ENCODE measurements around the gene ZNF319.
"Not testable (repeated sequence)": the region's sequence is repeated elsewhere in the genome, so short reads cannot be mapped to it uniquely, and the experiment has no call there.

ZNF319 gene

DNA sequence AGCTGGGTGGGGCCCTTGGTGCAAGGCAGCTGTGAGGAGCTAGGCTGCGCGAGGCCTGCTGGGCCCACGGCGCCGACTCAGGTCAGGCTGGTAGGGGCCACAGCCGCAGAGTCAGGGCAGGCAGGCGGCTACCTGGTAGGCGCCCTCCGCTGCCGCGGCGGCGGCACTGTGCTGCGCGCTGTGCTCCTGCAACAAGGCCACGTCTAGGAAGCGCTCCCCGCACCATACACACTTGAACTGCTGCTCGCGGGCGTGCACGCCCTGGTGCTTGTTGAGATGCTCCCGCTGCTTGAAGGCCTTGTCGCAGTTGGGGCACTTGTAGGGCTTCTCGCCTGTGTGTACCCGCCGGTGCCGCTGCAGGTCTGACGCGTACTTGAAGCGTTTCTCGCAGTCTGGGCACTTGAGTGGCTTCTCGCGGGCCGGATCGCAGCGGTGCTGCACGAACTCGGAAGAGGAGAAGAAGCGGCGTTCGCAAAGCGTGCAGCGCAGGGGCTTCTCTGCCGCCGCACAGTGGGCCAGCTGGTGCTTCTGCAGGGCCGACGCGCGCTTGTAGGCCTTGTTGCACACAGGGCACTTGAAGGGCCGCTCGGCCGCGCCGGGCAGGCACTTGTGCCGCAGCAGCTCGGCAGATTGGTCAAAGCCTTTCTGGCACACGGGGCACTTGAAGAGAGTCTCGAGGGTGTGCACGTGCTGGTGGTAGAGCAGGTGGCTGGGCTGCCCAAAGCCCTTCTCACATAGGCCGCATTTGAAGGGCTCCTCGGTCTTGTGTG lies 3.9 kb downstream of the ZNF319 start:
- DNase-seq, result no peak

DNA sequence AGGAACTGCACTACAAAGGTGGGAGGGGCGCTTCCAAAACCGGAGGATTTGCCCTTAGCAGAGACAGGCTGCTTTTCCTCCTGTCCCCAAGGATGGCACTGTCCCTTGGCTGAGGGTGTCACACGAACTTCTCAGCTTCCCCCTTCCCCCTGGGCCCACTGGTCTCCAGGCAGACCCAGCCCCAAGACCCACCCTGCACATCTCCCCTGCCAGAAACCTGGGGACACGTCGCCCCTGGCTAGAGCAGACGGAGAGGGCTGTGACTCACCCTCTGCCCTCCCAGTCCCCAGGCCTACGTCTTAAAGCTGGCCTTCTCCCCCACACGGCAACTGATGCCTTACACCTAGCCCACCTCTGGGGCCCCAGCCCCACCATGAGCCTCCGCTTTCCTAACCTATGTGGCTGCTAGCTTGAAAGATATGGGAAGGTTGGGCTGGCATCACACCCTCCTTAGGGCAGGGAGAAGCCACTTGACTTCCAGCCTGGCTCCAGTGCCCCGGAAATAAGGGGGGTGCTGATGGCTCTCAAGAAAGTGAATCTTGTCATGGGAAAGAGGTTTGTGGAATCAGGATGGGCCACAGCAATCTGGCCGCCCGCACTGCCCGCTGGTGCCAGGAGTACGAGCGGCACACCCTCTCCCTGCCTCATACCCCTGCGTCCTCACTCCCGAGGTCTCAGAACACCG lies 4.6 kb downstream of the ZNF319 start:
- DNase-seq, result no peak

DNA sequence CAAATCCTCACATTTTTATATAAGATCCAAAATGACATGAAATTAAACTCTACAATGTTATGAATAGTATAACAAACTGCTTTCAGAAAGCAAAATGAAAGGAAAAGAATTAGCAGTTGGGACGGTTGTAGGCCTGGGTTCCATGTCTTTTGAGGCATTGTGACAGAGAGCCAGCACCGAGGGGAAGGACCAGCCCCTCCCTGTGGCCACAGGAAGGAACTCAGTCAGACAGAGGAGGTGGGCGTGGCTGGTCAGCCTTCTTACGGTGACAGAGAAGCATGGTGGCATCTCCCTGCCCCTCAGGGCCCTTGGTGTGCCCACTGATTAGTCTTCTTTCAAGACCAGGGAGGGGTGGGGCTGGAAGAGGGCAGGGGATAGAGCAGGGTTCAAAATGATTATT lies 5.7 kb downstream of the ZNF319 start:
- DNase-seq, result no peak

DNA sequence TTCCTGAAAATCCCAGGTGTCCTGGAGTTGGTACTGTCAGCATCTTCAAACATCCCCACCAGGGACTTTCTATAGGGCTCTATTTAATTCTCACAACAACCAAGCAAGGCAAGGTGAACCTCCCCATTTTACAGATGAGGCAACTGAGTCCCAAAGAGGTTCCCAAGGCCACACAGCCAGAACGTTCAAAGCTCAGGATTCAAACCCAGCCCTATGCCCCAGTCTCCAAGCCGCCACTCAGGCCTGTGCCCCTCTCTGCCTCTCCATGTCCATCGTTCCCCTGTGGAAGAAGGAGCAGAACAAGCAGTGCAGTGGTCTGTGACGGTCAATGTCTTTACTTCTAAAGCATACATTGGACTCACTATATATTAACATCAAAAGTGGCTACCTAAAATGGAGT lies 6.1 kb downstream of the ZNF319 start:
- DNase-seq, result no peak

DNA sequence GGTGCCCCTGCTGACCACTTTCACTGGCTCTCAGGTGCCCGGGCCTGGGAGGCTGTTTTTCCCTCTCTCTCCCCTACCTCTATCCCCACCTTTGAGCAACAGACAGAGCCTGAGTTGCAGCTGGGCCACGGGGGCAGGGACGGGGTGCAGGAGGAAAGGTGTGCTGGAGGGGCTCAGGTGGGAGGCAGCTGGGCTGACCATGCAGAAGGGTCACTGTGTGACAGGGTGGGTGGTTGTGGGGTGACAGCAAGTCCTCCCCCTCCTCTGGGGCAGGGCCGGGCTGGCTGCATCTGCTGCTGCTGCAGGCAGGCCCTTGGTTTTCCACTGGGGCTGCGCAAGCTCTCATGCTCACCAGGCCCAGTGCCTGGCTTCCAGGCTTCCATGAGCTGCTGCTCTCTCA lies 6.6 kb downstream of the ZNF319 start:
- DNase-seq, result no peak

DNA sequence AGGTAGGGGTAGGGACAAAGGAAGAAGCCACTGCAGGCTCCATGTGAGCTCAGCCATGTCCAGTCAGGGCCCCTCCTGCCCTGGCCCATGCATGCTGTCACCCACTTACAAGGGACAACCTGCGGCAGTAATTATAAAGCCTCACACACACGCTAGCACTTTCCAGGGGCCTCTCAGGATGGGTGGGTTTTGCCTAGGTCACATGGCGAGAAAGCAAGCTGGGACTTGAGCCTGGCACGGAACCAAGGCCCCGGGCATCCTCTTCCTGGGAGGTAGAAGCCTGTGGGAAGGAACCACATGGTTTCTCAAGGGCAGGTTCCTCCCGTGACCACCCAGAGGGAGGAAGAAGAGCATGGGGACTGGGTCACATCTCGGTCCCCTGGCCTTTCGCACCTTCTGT lies 7.0 kb downstream of the ZNF319 start:
- DNase-seq, result no peak

DNA sequence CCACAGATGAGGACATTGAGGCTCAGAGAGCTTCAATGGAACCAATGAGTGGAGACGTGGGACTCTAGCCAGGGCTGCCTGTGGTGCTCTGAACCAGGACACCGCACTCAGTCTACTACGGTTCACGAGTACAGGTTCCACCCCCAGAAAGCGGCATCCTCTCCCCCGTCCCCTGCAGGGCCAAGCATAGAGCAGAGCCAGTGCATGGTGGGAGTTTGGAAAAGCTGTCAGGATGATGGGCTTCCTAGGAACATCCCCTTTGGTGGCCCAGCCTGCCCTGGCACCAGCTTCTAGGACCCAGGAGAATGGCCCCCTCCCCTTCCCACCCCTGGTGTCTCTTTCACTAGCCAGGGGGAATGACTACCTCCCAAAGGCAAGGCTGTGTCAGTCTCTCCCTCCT lies 8.4 kb downstream of the ZNF319 start:
- DNase-seq, result no peak

DNA sequence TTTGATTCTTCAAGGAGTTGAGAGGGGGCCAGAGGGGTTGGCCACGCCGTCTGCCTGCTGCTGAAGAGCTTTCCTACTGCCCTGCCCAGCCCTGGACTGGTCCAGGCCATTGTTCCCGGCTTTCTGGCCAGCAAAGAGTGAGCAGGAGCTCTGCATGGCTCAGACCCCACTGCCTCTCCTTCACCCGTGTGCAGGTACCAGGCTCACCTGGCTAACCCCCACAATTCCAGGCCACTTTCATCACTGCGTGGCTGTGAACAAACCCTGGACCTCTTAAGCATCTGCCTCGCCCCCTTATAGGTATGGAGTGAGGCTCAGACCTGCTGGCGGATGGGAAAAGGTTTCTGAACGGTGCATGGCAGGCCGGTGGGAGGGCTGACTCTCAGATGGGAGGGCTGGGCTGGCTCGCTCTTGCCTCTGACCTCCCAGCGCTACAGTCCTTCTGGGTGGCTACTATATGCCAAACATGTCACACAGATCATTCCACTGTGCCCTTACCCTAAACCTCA lies 8.9 kb downstream of the ZNF319 start:
- no peak for DNase-seq

DNA sequence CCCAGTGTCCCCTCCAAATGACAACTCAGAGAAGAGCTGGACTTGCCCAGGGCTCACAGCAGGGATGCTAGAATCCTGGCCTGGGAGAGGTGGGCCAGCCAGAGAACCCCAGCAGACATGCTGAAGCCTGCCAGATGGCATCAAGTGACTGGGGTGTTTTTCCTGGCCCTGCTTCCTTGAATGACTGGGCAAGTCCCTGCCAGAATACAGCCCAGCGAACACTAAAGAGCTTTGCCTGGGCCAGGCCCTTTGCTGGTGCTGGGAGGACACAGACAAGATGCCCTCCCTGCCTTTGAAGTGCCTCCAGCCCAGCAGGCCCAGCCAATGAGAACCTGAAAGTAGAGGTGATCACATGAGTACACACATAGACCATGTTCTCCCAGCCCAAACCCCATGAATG lies 11.5 kb downstream of the ZNF319 start:
- no peak for DNase-seq

DNA sequence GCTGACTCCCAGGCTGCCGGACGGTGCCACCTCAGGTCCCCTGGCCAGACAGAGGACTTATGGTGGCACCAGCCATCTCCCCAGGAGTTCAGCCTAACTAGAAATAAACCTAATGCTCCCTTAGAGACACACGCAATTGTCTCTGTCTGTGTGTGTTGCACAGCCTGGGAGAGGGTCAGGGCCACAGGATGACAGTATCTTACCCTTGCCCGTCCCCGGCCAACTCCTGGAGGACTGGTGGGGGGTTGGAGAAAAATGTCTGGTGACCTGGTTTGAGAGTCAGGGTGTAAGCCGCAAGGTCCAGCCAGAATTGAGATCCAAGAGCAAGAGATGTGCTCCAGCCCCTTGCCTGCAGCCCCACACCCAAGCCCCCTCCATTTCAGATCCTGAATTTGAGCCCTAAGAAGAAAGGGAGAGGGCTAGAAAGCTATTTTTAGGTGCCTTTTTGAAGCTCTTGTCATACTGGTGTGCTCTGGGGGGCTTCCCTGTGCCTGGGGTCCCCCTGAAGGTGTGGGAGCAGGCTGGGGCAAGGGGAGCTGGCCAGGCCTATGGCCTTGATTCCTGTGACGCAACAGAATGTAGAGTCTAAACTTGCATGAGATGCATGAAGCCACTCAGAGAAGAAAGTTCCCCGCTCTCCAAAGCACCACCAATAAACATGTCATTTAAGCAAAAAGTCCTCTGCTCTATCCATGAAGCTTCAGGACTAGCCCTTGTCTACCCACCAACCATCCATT lies 12.9 kb downstream of the ZNF319 start:
- DNase-seq, result no peak

DNA sequence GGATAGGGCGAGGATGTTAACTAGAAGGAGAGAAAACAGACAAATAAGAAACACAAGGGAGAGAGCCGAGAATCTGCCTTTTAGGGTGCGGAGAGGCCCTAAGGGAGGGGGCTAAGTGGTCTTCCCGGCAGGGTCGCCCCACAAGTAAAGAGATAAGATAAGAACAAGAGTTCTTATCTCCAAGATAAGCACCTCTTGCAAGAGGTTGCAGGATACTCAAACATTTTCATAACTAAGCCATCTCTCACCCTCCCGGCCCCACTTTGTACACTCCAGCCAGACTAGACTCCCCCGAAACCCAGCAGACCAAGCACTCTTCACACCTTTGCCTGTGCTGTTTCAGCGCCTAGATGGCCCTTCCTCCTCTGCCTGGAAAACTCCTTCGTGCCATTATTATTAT lies 14.3 kb downstream of the ZNF319 start:
- no peak for DNase-seq

DNA sequence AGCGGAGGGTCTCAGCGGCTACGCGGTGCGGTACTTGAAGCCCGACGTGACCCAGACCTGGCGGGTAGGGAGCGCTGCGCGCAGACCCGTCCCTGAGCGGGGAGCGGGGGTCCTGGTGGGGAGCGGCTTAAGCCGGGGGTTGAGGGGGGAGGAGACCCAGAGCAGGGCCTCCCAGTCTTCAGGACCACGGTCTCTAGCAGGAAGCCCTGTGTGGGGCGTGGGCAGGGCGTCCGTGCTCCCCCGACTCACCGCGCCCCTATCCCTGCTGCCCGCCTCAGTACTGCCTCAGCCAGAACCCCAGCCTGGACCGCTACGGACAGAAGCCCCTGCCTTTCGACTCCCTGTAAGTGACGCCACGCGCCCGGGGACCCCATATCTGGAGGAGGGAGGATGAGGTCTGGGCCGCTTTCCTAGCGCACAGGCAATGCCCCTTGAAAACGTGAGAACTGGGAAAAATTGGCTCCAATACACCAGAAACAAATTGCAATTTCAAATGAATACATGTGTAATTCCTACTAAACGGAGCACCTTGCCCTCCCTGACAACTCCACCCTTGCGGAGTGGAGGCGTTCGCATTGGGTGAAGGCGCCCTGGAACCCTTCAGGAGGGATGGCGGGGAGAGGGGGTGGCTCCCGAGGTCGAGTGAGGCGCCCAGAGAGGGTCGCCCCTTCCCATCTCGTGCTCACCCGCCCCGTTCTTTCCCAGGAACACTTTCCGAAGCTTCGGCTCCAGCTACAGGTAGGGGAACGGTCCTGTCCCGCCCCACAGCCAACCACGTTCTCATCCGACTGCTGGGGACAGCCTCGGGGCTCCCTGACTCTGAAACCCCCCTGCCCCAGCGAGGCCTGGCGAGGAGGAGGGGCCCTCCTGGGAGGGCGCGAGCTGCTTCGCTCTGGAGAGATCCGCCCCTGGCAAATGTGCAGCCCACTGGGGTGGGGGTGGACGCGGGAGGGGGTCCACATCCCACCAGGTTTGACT lies 15.0 kb downstream of the ZNF319 start:
- DNase-seq, result no peak

DNA sequence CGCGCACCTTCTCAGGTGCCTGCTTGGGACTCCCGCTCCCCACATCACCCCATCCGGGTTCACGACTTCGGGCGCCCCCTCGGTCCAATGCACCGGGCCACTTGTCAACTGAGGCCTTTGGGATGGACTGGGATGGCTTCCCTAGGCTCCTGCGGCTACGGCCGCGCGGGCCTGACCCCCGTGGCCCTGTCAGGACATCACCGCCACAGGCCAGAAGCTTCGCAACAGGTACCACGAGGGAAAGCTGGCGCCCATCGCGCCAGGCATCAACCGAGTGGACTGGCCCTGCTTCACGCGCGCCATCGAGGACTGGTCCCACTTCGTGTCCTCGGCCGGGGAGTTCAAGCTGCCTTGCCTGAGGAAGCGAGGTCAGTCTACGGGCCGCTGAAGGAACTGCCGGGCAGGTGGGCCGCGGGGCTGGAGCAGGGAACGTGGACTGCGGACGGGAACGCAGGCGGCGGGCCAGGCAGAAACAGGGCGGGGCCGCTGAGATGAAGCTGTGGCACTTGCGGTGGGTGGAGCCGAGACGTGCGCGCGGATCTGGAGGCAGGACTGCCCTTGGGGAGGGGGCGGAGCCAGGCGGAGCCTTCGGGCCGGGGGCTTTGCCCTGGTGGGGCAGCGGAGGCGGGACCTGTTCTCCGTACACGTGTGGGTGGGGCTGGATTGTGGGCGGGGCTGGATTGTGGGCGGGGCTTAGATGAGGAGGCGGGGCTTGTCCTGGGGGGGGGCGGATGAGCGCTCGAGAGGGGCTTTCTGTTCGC lies 15.8 kb downstream of the ZNF319 start:
- no peak for DNase-seq

DNA sequence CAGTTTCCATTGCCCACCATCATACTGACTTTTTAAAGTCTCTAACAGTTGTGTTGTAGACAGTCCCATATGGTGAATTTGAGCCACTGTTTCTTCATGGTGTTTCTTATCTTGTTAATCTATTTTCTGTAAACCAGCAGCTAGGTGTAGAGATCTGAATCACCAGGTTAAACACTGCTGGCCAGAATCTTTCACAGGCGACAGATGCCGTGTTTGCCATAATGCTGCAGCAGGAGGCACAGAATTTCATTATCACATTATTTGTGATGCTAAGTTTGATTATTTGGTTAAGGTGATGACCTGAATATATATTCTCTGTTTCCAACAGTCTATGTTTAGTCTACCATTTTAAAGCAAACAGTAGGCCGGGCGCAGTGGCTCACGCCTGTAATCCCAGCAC lies 18.1 kb downstream of the ZNF319 start:
- DNase-seq, result no peak

DNA sequence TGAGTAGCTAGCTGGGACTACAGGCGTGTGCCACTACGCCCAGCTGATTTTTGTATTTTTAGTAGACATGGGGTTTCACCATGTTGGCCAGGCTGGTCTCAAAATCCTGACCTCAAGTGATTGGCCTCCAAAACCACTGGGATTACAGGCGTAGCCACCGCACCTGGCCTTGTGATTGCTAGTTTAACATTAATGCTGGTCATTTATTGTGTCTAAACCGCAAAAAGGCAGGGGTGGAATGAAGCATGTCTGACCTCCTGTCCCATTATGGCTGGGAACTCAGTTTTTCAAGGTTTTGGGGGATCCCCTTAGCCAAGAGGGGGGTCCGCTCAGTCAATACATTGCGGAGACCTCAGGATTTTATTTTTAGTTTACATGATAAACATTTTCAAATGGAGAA lies 18.8 kb downstream of the ZNF319 start:
- DNase-seq, result no peak

DNA sequence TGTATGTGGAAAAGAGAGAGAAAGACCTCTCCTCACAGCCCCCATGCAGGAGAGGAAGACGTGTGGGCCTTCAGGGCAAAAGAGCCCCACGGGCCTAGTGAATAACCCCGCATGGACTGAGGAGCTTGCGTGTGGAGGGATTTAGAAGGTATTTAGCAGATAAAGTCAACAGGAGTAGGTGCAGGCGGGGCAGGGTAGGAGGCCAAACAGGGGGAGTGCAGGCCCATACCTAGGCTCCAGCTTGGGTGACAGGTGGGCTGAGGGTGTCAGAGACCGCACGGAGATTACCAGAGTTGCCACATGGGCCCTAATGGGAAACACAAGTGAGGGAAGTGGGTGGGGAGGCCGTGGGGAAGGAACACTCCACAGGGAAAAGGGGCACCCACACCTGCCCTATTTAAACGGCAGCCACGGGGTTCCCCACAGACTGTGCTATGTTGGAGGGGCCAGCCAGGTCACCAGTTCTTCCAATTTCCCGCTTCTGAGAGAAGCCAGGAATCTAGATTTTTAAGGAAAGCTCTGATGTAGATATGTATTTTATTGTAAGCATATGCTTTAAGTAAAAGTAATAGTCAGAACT lies 21.4 kb downstream of the ZNF319 start:
- DNase-seq, result no peak

DNA sequence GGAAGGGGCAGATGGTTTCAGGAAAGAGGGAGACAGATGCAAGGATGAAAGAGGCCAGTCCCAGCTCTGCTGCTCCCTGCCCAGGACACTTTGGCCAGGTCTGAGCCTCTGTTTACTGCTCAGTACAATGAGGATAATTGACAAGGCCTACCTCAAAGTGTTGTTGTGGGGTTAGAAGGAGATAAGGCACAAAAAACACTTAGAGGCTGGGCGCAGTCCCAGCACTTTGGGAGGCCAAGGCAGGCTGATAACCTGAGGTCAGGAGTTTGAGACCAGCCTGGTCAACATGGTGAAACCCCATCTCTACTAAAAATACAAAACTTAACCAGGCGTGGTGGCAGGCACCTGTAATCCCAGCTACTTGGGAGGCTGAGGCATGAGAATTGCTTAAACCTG lies 22.4 kb downstream of the ZNF319 start:
- not testable (repeated sequence) for DNase-seq

DNA sequence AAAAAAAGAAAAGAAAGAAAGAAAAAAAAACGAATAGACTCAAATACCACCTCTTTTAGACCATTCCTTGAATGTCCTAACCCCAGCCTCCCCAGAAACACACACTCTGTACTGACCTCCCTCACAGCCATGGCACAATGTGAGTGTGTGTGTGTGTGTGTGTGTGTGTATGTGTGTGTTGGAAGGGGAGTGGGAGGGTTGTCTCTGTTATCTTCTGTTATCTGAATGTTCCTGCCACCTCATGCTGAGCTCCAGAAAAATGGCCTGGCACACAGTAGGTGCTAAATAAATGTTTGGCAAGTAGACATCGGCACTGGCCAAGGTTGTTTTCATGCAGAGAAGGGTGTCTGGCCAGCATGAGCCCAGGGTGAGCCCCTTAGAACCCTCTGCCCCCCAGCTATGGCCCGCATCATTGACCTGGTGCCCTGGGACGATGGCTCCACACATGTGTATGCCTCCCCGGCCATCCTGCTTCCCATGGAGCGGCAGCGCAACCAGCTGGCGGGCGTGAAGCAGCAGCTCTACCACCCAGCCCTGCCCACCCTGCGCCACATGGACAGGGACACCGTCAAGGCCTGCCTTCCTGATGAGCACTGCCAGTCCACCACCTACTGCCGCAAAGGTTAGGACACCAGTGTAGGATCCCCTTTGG lies 22.9 kb downstream of the ZNF319 start:
- DNase-seq, result no peak

DNA sequence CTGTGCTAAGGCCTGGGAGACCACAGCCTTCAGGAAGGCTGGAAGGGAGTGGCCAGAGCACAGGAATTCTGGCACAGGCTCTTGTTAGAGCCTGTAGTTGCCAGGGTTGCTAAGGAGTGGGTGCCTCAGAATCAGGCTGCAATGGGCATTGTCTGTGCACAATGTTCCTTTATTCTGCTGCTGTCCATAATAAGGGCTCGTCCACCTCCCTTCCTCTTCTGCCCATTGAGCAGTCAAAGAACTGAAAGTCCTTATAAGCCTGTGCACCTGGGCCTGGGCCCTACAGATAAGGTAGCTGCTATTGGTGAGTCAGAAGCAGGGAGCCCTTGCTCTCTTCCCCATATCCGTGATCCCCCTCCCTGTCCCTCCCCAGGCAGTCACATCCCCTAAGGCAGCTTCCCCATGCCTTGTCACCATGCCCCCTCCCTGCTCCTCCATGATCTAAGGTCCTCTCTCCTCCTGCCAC lies 24.1 kb downstream of the ZNF319 start:
- no peak for DNase-seq

DNA sequence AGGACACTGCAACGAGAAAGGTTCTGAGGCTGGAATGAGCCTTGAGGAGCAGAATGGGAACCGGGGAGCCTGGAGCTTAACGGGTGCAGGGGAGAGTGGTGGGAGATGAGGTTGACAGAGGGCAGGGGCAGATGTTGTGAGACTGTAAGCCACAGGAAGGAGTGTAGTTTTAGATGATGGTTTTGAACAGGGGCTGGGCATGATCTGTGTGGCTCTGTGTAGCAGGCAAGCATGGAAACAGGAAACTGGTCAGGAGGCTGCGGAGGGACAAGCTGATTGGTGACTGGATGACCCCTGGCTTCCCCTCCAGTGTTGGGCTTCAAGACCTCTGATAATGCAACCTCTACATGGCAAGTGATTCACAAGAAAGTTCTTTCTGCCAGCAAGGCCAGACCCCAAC lies 28.2 kb downstream of the ZNF319 start:
- no peak for DNase-seq

DNA sequence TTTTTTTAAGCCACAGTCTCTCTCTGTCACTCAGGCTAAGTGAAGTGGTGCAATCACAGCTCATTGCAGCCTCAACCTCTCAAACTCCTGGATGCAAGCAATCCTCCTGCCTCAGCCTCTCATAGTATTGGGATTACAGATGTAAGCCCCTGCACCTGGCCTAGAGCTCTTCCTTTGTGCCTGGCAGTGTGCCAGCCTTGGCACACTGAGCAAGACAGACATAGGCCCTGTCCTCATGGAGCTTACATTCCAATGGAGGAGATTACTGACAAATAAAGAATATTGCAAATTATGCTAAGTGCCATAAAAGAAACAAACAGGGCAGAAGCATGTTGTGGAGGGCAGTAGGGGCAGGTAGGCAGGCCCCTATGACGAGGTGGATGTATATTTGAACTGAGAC lies 28.6 kb downstream of the ZNF319 start:
- no peak for DNase-seq
